PC-3 (cell line): ENCODE measurements around the gene SMG6. TPM values are rescaled to one million over a fixed set of nuclear protein-coding genes. Genes with fewer than 3 reads are reported as not detected.
A peak's percentile ranks its signal among the peaks of the same experiment; 100 is the strongest.

Experiments
- ATAC-seq: fragments of 200-7000 bp; cut with Tn5 transposase; 2 replicates; pipeline ENCODE4 v1.9.1; 2020; ENCODE audit warnings: mild to moderate bottlenecking, moderate library complexity
- BruUV-seq: library from RNA; stranded (reverse); fragments of 400-500 nt; replicated peaks from 2 replicates; lab custom pipeline; 2021; lab: Mats Ljungman, UMichigan
- CTCF ChIA-PET: fragments of 300-600 bp; sonication (Branson Sonifier 250); formaldehyde crosslinking; loops from one replicate; lab custom pipeline; 2022; ENCODE audit warnings: antibody characterized with exemption; lab: Charles Lee
- POLR2A ChIA-PET: fragments of 300-600 bp; sonication (Branson Sonifier 250); formaldehyde crosslinking; loops from one replicate; lab custom pipeline; 2022; ENCODE audit warnings: antibody characterized with exemption; ENCODE audit not compliant: unreplicated experiment; lab: Charles Lee
- DNase-seq: peaks from one replicate; pipeline ENCODE4 v3.0.0-alpha.2; 2015
- H2AFZ ChIP-seq: fragments of 300-600 bp; sonication (generic); 2 replicates; pipeline ENCODE4 v1.6.0; 2016; ENCODE audit warnings: antibody characterized with exemption, low read length
- H3F3A ChIP-seq: fragments of 300-600 bp; sonication (generic); one replicate; pipeline ENCODE4 v1.6.0; 2017; ENCODE audit warnings: antibody characterized with exemption, low read length, control low read depth, mild to moderate bottlenecking; ENCODE audit not compliant: unreplicated experiment
- H3K27ac ChIP-seq: fragments of 300-600 bp; sonication (generic); 2 replicates; pipeline ENCODE4 v1.5.1; 2016; ENCODE audit warnings: mild to moderate bottlenecking, low read length
- H3K27me3 ChIP-seq: fragments of 300-600 bp; sonication (generic); 2 replicates; pipeline ENCODE4 v1.6.1; 2016; ENCODE audit warnings: low read length, mixed read lengths
- H3K36me3 ChIP-seq: fragments of 300-600 bp; sonication (generic); 2 replicates; pipeline ENCODE4 v1.6.1; 2016; ENCODE audit warnings: low read depth, mixed run types, low read length, mixed read lengths
- H3K4me1 ChIP-seq: fragments of 300-600 bp; sonication (generic); 2 replicates; pipeline ENCODE4 v1.5.1; 2016; ENCODE audit warnings: low read length; ENCODE audit not compliant: insufficient read depth
- H3K4me2 ChIP-seq: fragments of 300-600 bp; sonication (generic); 2 replicates; pipeline ENCODE4 v1.6.0; 2016; ENCODE audit warnings: low read length
- H3K4me3 ChIP-seq: fragments of 300-600 bp; sonication (generic); 2 replicates; pipeline ENCODE4 v1.5.1; 2016; ENCODE audit warnings: mild to moderate bottlenecking, low read length, mixed read lengths
- H3K79me2 ChIP-seq: fragments of 300-600 bp; sonication (generic); 2 replicates; pipeline ENCODE4 v1.6.1; 2017; ENCODE audit warnings: low read length, mixed read lengths
- H3K9ac ChIP-seq: fragments of 300-600 bp; sonication (generic); 2 replicates; pipeline ENCODE4 v1.6.0; 2016; ENCODE audit warnings: mild to moderate bottlenecking, low read length
- H3K9me2 ChIP-seq: fragments of 300-600 bp; sonication (generic); replicated peaks from 2 replicates; pipeline ENCODE4 v1.6.1; 2016; ENCODE audit warnings: mixed run types, low read length, mixed read lengths
- H3K9me3 ChIP-seq: fragments of 300-600 bp; sonication (generic); 2 replicates; pipeline ENCODE4 v1.6.1; 2016; ENCODE audit warnings: low read length, mixed read lengths
- H4K20me1 ChIP-seq: fragments of 300-600 bp; sonication (generic); 2 replicates; pipeline ENCODE4 v1.6.1; 2016; ENCODE audit warnings: low read length, mixed read lengths
- EZH2 ChIP-seq: fragments of 300-600 bp; sonication (generic); IDR thresholded peaks from one replicate; pipeline ENCODE4 v1.6.1; 2017; ENCODE audit warnings: antibody characterized with exemption, mild to moderate bottlenecking, low read length; ENCODE audit not compliant: unreplicated experiment
- EZH2phosphoT487 ChIP-seq: fragments of 300-600 bp; sonication (generic); IDR thresholded peaks from 2 replicates; pipeline ENCODE4 v1.6.1; 2018; ENCODE audit warnings: mild to moderate bottlenecking, antibody characterized with exemption, low read length, borderline replicate concordance
- intact Hi-C: fragments of 100-400 bp; cut with micrococcal nuclease; formaldehyde crosslinking; loops from 2 replicates; pipeline ENCODE4 v1.9.0; 2023
- total RNA-seq: library from RNA; depleted of rRNA; stranded (reverse); fragments of >200 nt; gene quantifications from 2 replicates; pipeline ENCODE4 v1.2.3, GENCODE V29; 2014
- TF ChIP-seq, protein P1 (sequence below): fragments of 300-600 bp; sonication (generic); conservative IDR thresholded peaks from 2 replicates; pipeline ENCODE4 v1.5.1; 2017; ENCODE audit warnings: antibody characterized with exemption, low read depth, mild to moderate bottlenecking, low read length

The SMG6 gene
- total RNA-seq, 1 experiment from 2014 or later = 13.4 TPM

DNA sequence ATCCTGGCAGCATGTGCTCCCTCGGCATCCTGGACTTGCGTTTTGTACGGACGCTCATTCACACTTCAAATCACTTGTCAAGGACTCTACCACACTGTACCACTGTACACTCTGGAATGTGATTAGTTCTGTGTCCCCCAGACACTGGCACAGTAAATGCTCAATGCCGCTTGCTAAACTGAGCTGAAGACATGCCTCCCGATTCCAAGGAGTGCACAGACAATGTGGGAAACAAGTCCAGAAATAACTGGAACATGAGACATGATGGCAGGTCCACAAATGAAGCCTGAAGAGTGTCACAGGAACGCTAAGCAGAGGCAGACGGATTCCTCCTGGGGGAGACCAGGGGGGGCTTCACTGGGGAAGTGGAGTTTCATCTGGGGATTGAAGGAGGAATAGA, 226.5 kb downstream of the SMG6 start:
- Histone ChIP-seq H3K9me3 (no peaks in the 10 kb centered on the region), H3K9me2 (no peaks in the 10 kb centered on the region), H4K20me1 (no peaks in the 10 kb centered on the region), H3K36me3 (no peaks in the 10 kb centered on the region), H3K4me1 (peaks cover 22% of the 10 kb centered on the region), H3K9ac (no peak overlapping the region), H3K79me2 (no peaks in the 10 kb centered on the region), H3F3A (no peaks in the 10 kb centered on the region), H3K4me3 (no peak overlapping the region), H2AFZ (no peak overlapping the region), H3K4me2 (no peak overlapping the region), H3K27ac (no peak overlapping the region), H3K27me3 (no peaks in the 10 kb centered on the region)
- CTCF ChIA-PET = interaction anchor here (0.5 kb wide), 1 partner anchor 15 kb away, joined by 3 read pairs; no protein-coding TSS in a partner anchor
- intact Hi-C loops = no loop called here
- POLR2A ChIA-PET = no interaction called here
- TF ChIP-seq, protein P1, sequence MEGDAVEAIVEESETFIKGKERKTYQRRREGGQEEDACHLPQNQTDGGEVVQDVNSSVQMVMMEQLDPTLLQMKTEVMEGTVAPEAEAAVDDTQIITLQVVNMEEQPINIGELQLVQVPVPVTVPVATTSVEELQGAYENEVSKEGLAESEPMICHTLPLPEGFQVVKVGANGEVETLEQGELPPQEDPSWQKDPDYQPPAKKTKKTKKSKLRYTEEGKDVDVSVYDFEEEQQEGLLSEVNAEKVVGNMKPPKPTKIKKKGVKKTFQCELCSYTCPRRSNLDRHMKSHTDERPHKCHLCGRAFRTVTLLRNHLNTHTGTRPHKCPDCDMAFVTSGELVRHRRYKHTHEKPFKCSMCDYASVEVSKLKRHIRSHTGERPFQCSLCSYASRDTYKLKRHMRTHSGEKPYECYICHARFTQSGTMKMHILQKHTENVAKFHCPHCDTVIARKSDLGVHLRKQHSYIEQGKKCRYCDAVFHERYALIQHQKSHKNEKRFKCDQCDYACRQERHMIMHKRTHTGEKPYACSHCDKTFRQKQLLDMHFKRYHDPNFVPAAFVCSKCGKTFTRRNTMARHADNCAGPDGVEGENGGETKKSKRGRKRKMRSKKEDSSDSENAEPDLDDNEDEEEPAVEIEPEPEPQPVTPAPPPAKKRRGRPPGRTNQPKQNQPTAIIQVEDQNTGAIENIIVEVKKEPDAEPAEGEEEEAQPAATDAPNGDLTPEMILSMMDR = no peak
- TF ChIP-seq EZH2phosphoT487 = no peak
- no peak for TF ChIP-seq EZH2
- DNase-seq (no peak), ATAC-seq (no peak)
- no TSS peak for BruUV-seq

DNA sequence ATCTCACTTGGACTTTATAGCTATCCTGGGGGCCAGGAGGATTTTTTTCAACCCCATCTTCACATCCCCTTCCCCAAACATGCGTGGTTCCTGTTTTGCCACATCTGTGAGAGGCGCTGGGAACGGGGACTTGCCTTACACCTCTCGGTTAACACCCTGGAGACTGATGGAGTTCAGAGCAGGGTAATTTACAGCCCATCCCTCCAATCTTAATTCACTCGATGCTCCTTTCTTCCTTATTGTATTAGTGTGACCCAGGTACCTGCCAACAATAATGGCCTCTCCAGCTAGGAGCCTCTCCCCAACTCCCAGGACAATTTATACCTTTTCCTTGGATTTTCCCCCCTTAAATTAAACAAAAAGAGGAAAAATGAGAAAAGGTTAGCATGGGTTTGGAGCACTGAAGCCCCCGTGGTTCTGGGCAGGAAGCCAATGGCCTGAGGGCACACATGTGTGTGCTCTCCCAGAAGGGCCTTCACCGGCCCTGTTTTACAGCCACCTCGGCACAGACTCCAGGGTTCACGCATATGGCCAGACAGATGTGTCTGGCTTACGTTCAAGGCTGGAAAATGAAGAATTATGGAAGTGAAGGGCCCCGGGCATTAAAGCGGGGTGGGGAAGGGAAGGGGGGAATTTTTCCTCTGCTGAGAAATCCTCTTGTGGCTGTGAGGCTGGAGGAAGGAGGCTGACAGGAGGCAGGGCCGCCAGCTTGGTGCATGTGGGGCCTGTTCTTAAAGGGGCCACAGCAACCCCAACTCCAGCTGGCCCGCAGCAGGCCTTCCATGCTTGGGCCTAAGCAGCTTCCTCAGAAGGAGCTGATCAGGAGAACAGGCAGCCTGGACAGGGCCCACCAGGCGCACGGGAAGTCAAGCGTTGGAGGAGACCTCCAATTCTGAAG, 227.2 kb downstream of the SMG6 start:
- Histone ChIP-seq H4K20me1 (no peaks in the 10 kb centered on the region), H3K27me3 (no peaks in the 10 kb centered on the region), H3K9me2 (no peaks in the 10 kb centered on the region), H3K27ac (peak overlapping the region; percentile 43; the same call in 1 of the 2 replicates), H3K4me1 (peaks cover 15% of the 10 kb centered on the region), H3K79me2 (no peaks in the 10 kb centered on the region), H3K4me2 (no peak overlapping the region), H3K9me3 (no peaks in the 10 kb centered on the region), H3K36me3 (no peaks in the 10 kb centered on the region), H3F3A (no peaks in the 10 kb centered on the region), H2AFZ (no peak overlapping the region), H3K9ac (no peak overlapping the region), H3K4me3 (no peak overlapping the region)
- TF ChIP-seq, protein P1 = no peak
- no peak for TF ChIP-seq EZH2phosphoT487
- no peak for TF ChIP-seq EZH2
- CTCF ChIA-PET = no interaction called here
- ATAC-seq (no peak), DNase-seq (no peak)
- no TSS peak for BruUV-seq
- intact Hi-C loops = no loop called here
- POLR2A ChIA-PET = no interaction called here
